ENCODE results near the gene MGLL.
"Not testable (repeated sequence)": the region's sequence is repeated elsewhere in the genome, so short reads cannot be mapped to it uniquely, and the experiment has no call there.

The MGLL gene

DNA sequence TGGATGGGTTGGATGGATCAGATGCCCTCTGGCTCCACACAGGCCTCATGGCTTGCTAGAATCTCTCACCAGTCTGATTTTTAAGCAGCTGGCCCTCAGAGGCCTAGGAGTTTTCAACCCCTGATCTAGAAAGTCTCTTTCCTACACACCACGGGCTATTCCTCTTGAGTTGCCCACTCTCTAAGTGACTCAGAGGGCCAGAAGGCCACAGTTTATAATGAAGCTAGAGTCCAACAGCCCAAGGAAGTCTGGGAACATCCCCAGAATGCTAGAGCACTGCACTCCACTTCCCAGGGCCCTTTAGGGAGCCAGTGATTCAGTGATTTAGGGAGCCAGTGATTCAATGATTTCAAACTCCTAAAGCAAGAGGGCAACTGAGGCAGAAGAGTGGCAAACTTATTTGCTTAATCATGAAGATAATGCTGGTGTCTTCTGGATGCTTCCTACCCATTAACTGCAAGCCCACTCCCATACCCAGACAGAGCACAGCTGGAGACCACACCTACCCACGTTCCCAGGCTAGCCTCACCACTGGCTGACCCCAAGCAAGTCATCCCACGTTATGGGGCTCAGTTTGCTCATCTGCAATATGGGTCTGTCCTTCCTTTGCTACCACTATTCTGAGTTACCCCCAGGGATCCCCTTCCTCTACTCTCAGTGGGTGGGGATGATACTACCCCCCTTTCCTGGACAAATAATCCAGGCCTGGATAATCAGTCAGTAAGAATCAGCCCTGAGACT is 112.8 kb downstream of the MGLL start:
- no peak for DNase-seq (ENCODE audit: low read depth, low spot score)

DNA sequence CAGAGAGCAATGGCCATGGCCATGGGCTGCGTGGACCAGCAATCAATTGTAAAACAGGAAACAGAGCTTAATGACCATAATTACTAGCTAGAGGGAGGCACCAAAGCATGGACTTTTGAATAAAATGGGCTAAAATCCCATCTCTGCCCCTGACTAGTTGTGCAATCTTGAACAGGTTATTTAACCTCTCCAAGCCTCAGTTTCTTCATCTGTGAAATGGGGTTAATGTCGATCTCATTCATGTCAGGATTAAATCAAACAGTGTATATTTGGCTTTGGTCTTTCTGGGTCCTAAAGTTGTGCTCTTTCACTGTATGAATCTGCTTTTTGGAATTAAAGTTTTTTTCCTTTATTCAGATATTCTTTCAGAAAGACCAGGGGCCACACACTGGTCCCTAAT is 113.5 kb downstream of the MGLL start:
- no peak for DNase-seq (ENCODE audit: low read depth, low spot score)

DNA sequence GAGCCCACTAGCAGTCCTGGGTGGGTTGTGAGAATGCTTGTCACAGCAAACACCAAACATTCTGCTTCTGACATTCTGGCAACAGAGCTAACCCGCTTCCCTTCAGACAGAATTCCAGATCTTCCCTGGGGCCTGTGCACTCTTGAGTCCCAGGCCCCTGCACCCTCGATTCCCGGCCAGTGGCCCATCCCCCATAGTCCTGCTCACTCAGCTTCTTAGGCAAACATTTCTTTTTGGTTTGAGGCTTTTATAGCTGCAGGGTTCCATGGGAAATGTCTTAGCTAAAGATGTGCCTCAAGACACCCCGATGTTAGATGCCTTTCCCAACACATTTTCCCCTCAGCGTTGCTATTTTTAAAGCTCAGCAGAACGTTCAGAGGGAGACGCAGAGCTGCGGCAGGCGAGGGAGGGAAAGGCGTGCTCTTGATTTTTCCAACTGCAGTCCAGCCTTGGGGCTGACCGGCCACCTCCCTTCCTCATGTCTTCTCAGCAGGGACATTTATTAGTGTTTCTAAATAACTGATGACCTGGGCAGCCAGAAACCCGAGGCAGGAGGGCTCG is 114.4 kb downstream of the MGLL start:
- DNase-seq (ENCODE audit: low read depth, low spot score) = no peak

DNA sequence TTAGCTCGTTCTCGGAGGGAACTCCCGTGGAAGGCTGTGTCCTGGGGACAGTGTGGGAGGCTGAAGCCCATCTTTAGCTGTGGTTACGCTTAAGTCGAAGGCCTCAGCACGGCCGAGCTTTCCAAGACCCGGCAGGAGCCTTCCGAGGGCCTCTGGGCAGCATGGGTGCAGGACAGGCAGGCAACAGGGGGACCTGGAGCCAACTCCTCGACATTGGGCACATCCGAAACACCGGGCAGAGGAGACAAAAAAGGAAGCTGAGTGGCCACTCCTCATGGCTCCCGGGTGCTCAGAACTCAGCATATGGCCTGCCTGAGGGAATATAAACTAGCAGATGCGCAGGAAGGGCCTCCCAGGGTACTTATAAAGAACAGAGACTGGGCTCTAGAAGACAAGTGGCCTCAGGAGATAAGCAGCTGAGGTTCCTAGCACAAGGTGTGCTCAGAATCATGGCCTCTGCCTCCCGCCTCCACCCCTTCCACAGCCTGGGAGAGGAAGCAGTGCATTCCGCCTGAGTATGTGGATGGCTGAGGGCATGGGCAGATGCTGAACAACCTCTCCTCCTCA is 115.4 kb downstream of the MGLL start:
- no peak for DNase-seq (ENCODE audit: low read depth, low spot score)

DNA sequence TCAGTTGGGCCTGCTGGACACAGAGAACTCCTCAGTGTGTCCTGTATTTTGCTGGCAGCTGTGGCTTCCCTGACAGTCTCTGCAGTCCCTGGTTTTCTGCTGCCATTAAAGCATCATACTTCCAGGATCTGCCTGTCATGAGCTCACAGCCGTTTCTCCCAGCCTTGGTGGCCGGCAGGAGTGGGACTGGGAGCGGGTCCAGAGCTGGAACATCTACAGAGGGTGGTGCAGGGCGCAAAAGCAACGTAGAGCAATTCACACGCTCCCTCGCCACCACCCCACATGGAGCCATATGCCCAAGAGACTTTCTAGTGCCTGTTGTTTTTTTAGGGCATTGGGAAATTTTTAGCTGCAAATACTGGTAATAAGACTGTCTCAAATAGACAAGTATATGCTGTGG is 116.0 kb downstream of the MGLL start:
- DNase-seq (ENCODE audit: low read depth, low spot score) = no peak

DNA sequence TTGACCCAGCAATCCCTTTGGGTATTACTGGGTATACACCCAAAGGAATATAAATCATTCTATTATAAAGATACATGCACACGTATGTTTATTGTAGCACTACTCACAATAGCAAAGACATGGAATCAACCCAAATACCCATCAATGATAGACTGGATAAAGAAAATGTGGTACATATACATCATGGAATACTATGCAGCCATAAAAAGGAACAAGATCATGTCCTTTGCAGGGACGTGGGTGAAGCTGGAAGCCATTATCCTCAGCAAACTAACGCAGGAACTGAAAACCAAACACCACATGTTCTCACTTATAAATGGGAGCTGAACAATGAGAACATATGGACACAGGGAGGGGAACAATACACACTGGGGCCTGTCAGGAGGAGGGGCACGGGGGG is 117.5 kb downstream of the MGLL start:
- DNase-seq (ENCODE audit: low read depth, low spot score) = not testable (repeated sequence)

DNA sequence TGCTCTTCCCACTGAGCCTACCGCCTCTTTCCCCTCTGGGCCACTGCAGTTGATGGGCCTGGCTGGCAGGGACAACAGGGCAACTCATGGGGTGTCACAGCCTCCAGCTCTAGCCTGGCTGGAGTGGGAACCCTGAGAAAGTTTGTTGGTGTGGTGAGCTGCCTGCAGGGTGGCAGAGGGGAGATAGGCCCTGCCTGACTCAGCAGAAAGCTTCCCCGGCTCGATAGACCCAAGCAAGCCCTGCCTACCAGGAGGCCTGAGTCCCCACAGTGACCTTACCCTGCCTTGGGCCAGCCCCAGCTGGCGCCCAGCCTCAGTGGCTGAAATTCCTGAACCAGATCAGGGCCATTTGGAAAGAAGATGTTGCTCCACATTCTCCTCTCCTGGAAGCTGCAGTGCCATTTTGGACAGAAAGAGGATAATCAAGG is 120.2 kb downstream of the MGLL start:
- no peak for DNase-seq (ENCODE audit: low read depth, low spot score)

DNA sequence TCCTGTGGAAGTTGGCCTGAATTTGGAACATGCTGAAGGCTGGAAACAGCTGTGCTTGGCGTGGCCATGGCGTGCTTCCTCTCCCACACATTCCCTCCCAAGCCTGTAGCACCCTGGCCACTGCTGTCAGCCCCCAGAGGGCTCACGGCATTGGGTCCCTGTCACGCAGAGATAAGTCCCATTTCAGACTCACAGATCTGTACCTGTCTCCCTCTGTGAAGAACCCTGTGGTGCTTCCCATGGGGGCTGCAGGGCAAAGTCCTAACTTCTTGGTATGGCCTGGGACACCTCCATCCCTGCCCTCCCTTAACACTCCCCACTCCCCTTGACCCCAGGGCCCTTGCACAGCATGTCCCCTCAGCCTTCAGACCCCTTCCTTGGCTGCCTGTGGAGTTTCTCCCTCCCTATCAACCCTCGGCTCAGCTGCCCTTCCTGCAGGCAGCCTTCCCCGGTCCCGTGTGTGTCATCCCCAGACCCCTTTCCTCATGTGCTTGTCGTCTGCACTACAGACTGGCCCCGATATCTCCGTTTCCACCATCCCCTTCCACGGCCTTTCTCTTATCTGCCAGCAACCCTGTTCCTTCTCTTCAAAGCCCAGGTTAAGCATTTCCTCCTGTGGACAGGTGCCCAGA is 120.9 kb downstream of the MGLL start:
- no peak for DNase-seq (ENCODE audit: low read depth, low spot score)

DNA sequence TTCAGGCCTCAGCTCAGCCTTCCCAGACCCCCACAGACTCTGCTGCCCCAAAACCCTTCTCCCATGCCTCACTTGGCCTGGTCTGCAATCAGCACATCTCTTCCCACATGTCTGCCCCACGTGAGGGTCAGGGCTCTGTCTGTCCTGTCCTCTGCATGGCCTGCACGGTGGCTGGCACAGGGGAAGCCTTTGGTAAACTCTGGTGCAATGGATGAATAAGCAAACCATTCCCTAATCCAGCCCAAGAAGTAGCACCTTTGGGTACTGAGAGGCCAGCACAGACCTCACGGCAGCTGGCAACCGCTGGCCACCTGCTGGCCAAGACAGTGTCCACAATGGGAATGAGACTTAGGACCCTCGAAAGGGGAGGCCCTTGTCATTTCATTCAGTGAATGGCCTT is 121.9 kb downstream of the MGLL start:
- no peak for DNase-seq (ENCODE audit: low read depth, low spot score)

DNA sequence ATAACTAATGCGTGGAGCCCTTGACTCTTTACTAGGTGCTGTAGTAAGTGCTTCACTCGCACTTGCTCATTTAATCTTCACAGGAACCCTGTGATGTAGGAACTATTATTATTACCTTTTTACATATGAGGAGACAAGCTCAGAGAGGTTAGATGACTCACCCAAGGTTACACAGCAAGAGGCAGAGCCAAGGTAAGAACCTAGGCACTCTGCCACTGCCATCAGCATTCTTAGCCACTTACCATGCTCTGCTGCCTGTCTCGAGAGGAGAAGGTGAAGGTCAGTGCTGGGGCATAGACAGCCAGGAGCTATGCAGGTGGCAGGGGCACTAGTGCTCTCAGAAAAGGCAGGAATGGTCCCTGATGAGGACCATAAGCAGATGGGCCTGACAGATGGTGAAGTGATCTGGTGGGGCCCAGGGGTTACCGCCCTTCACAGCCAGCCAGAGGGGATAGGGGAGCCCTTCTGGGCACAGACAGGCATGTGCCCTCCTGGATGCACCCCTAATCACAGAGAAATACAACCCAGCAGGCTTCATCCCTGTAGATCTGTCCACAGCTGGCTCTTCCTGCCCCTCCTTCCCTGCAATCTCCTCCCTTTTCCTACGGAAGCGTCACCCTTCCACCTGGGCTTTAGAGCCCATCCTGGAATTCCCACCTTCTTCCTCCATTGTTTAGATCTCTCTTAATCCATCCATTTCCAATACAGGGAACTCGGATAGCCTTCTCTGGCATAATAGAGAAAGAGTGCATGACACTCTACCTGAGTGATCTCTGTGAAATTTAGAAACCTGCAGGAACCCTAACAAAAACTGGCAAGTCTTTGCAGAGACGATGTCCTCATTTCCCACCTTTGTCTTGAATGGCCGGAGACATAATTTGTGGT is 122.7 kb downstream of the MGLL start:
- DNase-seq (ENCODE audit: low read depth, low spot score) = no peak

DNA sequence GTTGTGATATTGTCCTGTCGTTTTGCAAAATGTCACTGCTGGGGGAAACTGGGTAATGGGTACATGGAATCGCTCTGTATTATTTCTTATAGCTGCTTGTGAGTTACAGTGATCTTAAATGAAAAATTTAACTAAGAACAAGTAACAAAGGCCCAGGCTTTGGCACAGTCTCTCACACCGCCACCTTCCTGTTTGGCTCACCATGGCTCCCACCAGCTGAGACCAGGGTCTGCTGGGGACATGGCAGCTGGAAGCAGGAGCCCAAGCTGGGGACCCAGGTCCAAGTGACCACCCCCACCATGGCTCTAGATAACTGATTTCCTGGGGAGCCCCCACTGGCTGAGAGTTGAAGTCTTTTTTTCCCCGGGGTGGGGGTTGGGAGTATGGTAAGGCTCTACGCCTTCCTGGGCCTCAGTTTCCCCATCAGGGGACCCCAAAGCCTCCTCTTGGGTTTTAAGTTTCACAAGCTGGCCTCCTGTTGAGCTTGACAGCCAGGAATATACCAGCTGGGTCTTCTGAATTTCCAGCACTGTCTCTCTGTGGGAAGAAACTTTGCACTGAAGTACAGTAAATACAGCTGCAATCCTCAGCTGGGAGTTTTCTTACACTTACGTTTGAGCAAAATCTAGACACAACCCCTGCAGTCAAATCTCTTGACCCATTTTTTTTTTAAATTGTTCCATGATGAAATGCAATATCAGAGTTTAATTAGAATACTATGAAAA is 123.5 kb downstream of the MGLL start:
- DNase-seq (ENCODE audit: low read depth, low spot score) = no peak

DNA sequence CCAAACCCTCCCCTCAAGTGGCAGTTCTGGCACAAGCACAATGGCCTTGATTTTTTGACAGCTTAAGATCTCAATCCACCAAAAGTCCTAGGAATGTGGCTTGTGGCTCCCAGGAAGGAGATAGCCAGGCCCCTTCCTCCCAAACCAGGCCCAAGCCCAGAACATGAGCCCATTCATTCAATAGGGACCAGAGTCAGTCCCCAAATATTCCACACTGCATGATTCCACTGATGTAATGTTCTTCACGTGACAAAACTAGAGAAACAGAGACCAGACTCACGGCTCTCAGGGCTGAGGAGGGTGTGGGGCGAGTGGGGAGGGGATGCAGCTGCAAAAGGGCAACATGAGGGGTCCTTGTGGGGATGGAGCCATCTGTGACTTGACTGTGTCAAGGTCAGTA is 124.0 kb downstream of the MGLL start:
- no peak for DNase-seq (ENCODE audit: low read depth, low spot score)

DNA sequence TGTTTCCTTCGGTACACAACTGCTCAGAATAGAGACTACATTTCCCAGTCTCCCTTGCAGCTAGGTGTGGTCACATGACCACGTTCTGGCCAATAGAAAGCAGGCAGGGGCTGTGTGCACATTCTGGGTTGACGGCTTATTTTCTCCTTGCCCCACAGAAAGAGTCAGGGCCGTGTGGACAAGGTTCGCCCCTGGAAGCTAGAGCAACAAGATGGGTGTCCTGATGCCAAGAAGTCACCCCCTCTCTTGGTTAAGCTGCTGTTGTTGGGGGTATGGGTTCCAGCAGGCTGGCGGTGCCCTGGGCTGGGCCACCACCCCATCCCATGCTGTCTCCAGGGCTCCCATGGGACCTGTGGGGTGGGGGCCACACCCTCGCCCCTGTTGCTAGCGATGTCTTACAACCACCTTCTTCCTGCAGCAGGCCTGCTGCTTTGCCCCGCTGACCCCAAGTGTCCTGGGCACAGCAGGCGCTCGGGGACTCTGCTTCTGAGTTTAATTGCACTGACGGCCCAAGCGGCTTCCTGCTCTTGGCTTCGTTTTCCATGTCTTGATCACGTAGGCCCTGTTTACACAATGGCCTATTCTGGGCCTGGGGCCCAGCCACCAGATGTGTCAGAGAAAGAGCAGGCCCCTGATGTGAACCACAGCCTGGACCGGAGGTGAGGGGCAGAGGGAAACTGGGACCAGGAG is 124.6 kb downstream of the MGLL start:
- DNase-seq (ENCODE audit: low read depth, low spot score) = no peak

DNA sequence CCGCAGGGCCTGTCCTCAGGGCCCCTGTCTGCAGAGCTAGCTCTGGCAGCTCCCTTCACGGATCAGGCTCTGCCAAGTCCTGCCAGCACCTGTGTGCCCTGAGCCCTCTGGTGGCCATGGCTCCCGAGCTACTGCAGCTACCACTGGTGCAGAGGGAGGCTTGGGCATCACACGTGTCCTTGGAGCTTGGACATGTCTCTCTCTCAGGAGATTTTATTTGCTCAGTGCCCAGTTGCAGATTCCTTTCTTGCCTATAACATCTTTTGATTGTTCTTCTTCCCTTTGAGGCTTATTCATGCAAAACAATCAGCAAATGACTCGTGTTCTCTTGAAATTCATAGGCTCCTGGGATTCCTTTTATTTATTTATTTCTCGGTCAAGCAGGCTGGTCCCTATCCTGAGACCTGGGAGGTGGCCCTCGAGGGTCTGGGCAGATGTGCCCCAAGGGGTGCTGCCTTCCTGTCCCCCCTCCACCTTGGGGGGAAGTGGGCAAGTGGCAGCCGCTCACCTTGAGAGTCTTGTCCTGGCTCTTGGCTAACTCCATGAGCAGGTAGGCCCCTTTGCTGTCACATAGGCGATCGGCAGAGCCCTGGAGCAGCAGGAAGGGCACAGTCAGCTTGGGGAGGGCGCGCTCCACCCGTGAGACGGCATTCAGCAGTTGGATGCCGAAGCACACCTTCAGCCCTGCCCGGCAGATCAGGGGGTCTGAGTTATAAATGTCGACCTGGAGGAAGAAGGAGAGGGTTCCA is 127.7 kb downstream of the MGLL start:
- no peak for DNase-seq (ENCODE audit: low read depth, low spot score)

DNA sequence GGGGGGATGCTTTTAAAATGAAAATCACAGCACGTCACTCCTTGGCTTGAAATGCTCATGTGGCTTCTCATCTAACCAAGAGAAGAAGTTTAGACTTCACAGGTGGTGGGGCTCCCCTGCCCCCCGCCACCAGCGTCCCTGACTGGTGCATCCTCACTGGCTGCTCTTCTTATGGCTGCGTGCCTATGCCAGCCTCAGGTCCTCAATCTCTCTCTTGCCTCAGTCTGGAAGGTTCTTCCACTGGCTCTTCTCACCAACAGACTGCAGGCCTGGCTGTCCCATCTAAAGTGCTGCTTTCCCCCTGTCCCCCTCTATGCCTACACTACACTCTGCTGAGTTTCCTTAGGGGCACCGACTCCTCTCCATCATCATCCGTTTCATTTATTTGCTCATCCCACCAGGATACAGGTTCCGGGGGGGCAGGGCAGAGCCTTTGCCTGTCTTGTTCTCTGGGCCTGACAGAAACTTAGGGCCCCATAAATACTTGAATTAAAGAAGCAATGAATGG is 128.9 kb downstream of the MGLL start:
- DNase-seq (ENCODE audit: low read depth, low spot score) = no peak

DNA sequence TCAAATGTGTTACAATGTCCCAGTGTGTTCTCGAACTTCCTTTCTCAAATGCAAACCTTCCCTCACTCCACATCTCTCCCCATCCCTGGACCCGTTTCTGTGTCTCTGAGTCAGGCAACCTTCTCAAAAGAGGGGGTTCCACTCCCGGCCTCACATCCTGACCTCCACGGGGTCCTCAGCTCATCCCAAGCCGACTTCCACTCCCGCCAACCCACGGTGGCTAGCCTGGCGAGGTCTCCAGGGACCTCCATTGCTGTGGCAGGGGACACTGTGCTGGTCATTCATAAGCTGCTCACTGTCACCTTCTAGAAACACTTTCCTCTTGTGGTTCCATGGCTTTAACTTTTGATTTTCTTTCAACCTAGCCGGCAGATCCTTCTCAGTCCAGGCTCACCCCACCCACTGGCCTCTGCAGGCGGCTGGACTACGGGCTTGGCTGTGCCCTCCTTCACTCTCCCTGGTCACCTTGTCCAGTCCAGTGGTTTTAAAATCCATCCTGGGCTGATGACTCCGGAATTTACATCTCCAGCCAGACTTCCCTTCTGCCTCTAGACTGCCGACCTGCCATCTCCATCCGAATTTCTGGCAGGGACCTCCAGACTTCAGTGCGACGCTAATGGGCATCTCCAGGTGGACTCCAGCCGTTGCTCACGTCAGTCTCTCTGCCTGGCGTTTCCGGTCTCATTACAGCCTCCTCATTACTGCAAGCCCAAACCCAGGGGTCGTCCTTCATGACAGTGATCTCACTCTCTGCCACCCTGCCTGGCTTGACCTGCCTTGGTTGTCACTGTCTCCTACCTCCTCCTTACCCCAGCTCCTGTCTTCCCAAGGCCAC is 129.6 kb downstream of the MGLL start:
- DNase-seq (ENCODE audit: low read depth, low spot score) = no peak

DNA sequence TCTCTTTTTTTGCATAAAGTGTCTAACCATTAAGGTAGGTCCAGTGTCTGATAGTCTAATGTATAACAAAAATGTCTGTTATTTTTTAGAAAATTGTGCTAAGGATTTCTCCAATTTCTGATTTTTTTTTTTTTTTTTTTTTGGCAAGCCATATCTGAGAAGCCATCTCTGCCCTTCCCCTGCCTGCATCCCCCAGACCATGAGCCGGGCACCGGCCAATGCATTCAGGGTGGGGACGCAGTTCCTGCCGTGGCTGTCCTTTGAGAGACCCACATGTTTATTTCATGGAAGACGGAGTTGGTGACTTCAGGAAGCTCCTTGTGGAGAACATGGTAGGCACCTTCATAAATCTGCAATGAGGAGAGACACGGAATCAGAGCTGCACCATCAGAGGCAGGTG is 130.3 kb downstream of the MGLL start:
- DNase-seq (ENCODE audit: low read depth, low spot score) = no peak

DNA sequence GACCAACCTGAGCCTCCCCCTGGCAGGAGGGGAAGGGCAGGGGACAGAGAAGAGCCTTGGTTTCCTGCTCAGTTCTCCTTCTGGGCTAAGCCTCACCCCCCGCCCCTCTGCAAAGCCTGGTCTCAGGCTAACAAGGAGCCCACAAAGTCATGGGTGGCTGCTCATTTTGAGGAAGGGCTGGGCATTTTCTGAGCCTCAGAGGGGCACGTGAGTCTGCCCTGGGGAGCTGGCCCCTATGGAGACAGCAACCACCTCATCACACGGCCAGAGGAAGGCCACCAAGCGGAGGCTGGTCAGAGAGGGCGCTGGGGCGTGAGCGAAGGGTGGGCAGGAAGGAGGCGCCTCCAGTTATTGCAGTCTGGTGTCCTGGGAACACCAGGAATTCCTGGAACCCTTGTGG is 130.8 kb downstream of the MGLL start:
- DNase-seq (ENCODE audit: low read depth, low spot score) = no peak
